PFSK-1 (cell line): ENCODE data around the gene YIPF2.

Experiments used
- FOXP2 ChIP-seq: optimal IDR thresholded peaks from 2 replicates; pipeline ENCODE3; 2011; ENCODE audit warnings: borderline replicate concordance, control low read depth, inconsistent platforms; ENCODE audit not compliant: insufficient read depth; ENCODE audit errors: extremely low read length, extremely low read depth
- POLR2AphosphoS5 ChIP-seq: IDR thresholded peaks from 2 replicates; pipeline ENCODE4 v1.6.1; 2012; ENCODE audit warnings: low read depth, mild to moderate bottlenecking, control low read depth, low read length, moderate library complexity

DNA sequence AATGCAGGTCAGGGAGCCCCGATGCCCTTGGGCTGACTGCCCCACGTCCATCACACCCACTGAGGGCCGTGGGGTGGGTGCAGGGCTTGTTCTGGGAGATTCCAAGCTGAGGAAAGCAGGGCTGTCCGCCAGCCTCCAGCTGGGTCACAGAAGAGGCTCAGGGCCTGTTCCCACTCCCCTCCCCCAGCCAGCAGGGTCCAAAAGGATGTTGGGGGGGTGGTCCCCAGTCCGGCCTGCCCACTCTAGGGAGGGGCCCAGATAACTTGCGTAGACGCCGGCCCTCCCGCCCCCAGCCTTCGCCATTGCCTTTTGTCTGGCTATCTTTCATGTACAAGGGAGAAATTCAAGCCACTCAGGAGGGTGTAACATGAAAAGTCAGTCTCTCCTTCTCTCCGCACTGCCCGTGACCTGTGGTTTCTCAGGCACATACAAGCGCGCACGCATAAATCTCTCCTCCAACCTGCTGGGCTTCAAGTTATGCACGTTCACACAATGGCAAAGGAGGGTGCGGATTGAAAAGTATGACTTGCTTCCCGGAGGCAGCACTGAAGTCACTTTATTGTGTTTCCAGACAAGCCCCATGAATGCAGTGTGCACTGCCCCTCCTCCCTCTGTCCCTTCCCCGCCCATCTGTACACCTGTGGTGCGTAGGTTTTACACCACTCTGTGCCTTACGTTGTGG lies 36.9 kb downstream of the YIPF2 start:
- TF ChIP-seq POLR2AphosphoS5 = no peak
- no peak for TF ChIP-seq FOXP2
